Activated naive CD8-positive, alpha-beta T cell treated with anti-CD3 and anti-CD28 coated beads for 36 hours (primary cell): ENCODE data around the gene PTPRD. TPM values are rescaled to one million over a fixed set of nuclear protein-coding genes. Genes with fewer than 3 reads are reported as not detected.
"Not testable (repeated sequence)": the region's sequence is repeated elsewhere in the genome, so short reads cannot be mapped to it uniquely, and the experiment has no call there.

Experiments used
- DNase-seq: peaks from one replicate; pipeline ENCODE4 v3.0.0; 2021
- H3K27ac Mint-ChIP-seq: one replicate; pipeline ENCODE4 v1.8.0; 2022; ENCODE audit warnings: mild to moderate bottlenecking, moderate library complexity, mixed read lengths
- H3K27me3 Mint-ChIP-seq: one replicate; pipeline ENCODE4 v1.8.0; 2022; ENCODE audit warnings: mild to moderate bottlenecking, mixed read lengths
- H3K36me3 Mint-ChIP-seq: one replicate; pipeline ENCODE4 v1.8.0; 2021; ENCODE audit warnings: mild to moderate bottlenecking, mixed read lengths
- H3K4me1 Mint-ChIP-seq: one replicate; pipeline ENCODE4 v1.8.0; 2021; ENCODE audit warnings: mixed read lengths
- H3K4me3 Mint-ChIP-seq: one replicate; pipeline ENCODE4 v1.8.0; 2022; ENCODE audit warnings: mild to moderate bottlenecking, moderate library complexity, mixed read lengths
- H3K9me3 Mint-ChIP-seq: one replicate; pipeline ENCODE4 v1.8.0; 2022; ENCODE audit warnings: mixed read lengths
- total RNA-seq, 2 experiments: library from RNA; stranded (reverse); gene quantifications; one replicate each; pipeline ENCODE4 v1.2.3, GENCODE V29; 2021

The PTPRD gene
- total RNA-seq, 2 experiments from 2014 or later: 0.16 to 0.18 TPM

DNA sequence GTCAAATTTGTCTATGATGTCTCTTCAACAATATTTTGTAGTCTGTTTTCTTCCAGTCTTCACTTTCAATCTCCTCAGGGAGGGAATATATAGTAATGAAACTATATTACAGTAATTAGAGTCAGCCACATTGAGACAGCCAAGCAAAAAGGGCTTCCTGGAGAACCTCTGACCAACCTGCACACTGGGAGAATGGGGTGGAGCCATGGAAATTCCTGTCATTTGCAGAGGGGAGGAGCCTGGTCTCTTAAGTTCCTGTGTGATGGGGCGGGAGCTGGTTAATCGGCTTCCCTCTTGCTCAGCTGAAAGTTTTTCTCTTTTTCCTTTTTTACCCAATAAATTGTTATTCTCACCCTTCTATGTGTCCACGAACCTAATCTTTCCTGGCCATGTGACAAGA is 1220.0 kb downstream of the PTPRD start:
- Mint-ChIP-seq H3K4me1 (no peaks in the 10 kb centered on the region), H3K36me3 (no peaks in the 10 kb centered on the region), H3K9me3 (no peaks in the 10 kb centered on the region), H3K27me3 (no peaks in the 10 kb centered on the region), H3K27ac (no peak overlapping the region), H3K4me3 (no peak overlapping the region)
- DNase-seq: no peak

DNA sequence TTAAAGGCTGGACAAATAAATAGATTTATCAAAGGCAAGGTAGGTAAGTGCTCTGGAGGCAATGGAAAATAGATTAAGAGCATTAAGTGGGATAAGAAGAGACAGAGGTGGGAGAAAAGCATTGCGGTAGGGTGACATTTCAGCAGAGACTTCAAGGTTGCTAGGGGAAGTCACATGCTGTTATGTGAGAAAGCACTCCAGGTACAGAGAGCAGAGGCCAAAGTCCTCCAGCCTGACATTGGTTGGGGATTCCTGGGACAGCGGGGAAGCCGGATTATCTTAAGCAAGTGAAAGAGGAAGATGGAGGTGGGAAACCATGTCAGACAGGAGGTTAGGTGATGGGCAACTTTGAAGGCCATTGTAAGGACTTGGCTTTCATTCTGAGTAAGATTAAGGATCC is 1222.9 kb downstream of the PTPRD start:
- no peak for DNase-seq
- no peaks in the 10 kb centered on the region for H3K9me3 Mint-ChIP-seq
- H3K4me1 Mint-ChIP-seq: no peaks in the 10 kb centered on the region
- H3K36me3 Mint-ChIP-seq: no peaks in the 10 kb centered on the region
- H3K27me3 Mint-ChIP-seq: no peaks in the 10 kb centered on the region
- no peak overlapping the region for H3K4me3 Mint-ChIP-seq
- H3K27ac Mint-ChIP-seq: no peak overlapping the region

DNA sequence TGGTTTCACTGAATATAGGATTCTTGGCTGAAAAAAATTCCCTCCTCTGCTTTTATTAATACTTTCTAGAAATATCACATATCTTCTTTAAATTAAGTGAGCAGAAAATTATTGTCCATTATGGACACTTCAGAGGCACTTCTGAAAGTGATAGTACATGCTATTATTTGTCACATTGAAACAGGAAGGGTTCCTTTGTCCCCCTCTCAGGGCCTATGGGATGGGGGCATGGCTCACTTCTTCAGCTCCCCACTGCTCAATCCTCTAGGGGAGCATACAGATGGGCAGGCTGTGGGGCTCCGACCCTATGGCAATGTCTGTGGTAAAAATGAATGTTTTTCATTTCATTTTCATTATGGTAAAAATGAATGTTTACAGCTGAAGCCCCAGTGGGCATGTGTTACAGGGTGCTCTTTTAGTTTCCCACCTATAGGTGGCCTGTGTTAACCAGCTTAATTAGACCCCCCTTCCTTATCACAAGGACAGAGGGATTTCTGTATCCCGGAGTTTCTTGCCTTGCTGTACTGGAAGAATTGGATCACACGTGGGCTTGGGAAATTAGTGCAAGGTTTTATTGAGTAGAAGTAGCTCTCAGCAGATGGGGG is 1225.2 kb downstream of the PTPRD start:
- Mint-ChIP-seq H3K27me3 (no peaks in the 10 kb centered on the region), H3K9me3 (peaks cover 1% of the 10 kb centered on the region), H3K4me3 (no peak overlapping the region), H3K4me1 (no peaks in the 10 kb centered on the region), H3K27ac (no peak overlapping the region), H3K36me3 (no peaks in the 10 kb centered on the region)
- DNase-seq: no peak

DNA sequence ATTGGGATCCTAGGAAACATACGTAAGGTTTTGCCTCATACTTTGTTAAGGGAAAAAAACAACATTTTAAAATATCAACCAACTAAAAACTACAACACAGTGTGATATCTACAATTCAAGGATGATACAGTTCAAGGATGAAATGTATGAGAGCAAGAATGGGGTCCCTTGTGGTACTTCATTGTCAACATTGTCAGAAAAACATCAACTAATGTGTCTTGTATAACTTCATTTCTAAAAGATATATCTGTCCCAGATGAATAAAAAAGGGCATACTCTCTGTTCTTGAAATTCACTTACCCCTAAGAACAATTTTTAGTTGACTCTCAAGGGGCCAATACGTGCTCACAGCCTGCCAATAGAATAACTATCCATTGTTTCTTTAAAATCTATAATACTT is 1250.5 kb downstream of the PTPRD start:
- no peak overlapping the region for H3K4me3 Mint-ChIP-seq
- H3K27ac Mint-ChIP-seq: no peak overlapping the region
- DNase-seq: no peak
- H3K27me3 Mint-ChIP-seq: no peaks in the 10 kb centered on the region
- no peaks in the 10 kb centered on the region for H3K9me3 Mint-ChIP-seq
- H3K36me3 Mint-ChIP-seq: no peaks in the 10 kb centered on the region
- H3K4me1 Mint-ChIP-seq: no peaks in the 10 kb centered on the region

DNA sequence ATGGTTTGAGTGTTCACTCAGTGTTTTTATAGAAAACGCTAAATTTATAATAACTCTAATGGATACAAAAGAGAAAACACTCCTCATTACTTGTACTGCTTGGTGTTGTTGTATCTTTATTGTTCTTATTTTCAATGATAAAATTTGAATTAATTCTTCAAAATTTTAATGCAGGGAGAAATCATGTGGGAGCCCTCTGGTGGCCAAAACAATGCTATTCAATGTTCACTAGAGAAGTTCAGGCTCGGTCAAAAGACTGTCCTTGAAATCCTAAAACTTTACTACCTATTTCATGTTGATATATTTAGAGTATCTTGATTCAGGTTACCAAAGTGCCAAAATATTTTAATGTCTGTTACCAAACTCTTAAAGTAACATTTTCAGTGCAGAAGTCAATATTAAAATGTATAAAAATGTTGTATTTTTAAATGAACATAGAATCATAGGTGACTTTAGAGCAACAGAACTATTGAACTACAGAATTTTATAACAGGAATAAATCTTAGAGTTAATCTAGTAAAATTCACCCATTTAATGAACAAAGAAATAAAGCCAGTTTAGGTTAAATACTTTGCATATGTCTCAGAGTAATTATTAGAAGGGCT is 1259.8 kb downstream of the PTPRD start:
- no peak for DNase-seq
- Mint-ChIP-seq H3K27ac (no peak overlapping the region), H3K36me3 (no peaks in the 10 kb centered on the region), H3K4me1 (no peaks in the 10 kb centered on the region), H3K4me3 (no peak overlapping the region), H3K9me3 (no peaks in the 10 kb centered on the region), H3K27me3 (no peaks in the 10 kb centered on the region)

DNA sequence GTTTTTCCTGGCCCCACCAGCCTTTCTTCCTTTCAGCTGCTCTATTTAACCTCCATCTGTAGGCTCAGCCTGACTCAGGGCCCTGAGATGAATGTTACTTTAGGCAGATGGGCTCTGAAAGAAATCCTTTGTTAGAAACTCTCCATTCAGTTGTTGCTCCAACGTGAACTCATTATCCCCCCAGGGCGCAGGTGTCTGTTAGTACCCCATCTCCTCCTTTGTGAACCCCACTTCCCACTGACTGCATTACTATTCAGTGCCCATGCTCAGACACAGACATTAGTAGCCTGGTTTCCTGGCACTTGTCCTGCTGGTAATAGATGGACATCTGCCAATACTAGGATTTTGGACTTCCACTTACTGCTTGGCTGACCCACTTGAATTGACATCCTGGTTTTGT is 1271.6 kb downstream of the PTPRD start:
- DNase-seq: no peak
- H3K4me1 Mint-ChIP-seq: no peaks in the 10 kb centered on the region
- H3K4me3 Mint-ChIP-seq: no peak overlapping the region
- H3K36me3 Mint-ChIP-seq: no peaks in the 10 kb centered on the region
- H3K27me3 Mint-ChIP-seq: no peaks in the 10 kb centered on the region
- H3K27ac Mint-ChIP-seq: no peak overlapping the region
- peaks cover 3% of the 10 kb centered on the region for H3K9me3 Mint-ChIP-seq

DNA sequence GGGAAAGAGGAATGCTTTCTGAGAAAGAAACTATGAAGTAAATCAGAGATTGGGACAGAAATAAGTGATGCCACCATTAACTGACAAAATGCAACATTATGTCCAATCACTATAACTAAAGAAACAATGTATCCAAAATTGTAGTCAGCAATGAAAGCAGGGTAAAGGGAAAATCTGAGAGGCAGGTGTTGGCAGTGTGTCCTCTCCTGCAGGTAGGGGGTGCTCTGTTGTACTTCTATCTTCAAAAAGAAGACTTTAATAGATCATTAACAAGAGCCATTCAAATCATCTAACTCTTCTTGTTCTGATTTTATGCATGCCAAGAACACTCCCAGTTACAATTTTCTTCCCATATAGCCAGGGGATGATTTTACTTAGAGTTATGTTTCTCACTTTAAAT is 1275.7 kb downstream of the PTPRD start:
- H3K4me3 Mint-ChIP-seq: no peak overlapping the region
- no peaks in the 10 kb centered on the region for H3K36me3 Mint-ChIP-seq
- H3K27me3 Mint-ChIP-seq: no peaks in the 10 kb centered on the region
- no peak overlapping the region for H3K27ac Mint-ChIP-seq
- DNase-seq: no peak
- no peaks in the 10 kb centered on the region for H3K4me1 Mint-ChIP-seq
- H3K9me3 Mint-ChIP-seq: peaks cover 2% of the 10 kb centered on the region

DNA sequence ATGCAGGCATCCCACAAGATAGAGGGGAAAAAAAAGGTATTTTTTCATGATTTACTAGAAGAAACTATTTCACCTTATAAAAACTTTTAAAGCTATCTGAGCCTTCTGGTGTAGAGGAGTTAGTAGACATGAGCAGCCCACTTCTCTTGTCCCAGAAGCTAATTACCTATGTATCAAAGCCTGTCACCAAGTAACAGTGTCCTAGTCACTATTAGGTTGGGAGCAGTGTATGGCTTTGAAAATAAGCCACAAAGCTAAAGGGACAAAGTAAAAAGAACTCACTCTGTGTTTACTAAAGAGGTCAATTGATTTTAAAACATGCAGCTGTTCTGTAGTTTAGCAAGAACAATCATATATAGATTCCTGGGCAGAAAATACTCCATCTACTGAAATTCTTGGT is 1286.1 kb downstream of the PTPRD start:
- Mint-ChIP-seq H3K4me1 (no peaks in the 10 kb centered on the region), H3K27me3 (no peaks in the 10 kb centered on the region), H3K4me3 (no peak overlapping the region), H3K9me3 (peaks cover 5% of the 10 kb centered on the region), H3K36me3 (no peaks in the 10 kb centered on the region), H3K27ac (no peak overlapping the region)
- no peak for DNase-seq

DNA sequence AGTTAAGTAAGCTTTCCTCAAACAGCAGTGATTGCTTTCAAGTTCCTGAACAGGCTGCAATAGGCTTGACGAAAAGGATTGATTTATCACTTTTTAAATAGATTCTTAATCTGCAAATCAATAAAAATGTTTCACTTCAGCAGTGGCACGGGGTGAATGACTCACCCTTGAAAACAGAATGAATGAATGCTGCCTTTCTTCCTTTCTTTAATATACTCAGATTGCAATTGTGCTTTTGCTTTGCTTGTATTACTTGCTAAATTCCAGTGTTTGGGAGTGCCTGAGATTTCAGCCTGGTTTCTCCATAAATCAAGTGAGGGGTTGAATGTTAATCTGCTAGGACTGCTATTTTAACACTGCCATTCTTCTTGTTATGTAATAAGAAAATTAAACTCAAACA is 1293.8 kb downstream of the PTPRD start:
- Mint-ChIP-seq H3K4me1 (no peaks in the 10 kb centered on the region), H3K27me3 (no peaks in the 10 kb centered on the region), H3K4me3 (no peak overlapping the region), H3K27ac (no peak overlapping the region), H3K9me3 (peaks cover 3% of the 10 kb centered on the region), H3K36me3 (no peaks in the 10 kb centered on the region)
- DNase-seq: no peak

DNA sequence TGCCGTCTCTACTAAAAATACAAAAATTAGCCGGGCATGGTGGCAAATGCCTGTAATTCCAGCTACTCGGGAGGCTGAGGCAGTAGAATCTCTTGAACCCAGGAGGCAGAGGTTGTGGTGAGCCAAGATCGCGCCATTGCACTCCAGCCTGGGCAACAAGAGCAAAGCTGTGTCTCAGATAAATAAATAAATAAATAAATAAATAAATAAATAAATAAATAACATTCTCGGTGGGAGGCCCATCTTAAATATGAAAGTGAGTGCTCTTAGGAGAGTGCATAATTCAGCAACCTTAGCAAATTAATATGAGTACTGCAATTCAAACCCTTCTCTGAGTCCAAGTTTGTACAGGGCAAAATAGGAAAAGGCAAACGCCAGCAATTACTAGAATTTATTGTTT is 1302.1 kb downstream of the PTPRD start:
- H3K36me3 Mint-ChIP-seq, H3K27ac Mint-ChIP-seq, H3K4me1 Mint-ChIP-seq, H3K4me3 Mint-ChIP-seq, H3K27me3 Mint-ChIP-seq, H3K9me3 Mint-ChIP-seq, DNase-seq: not testable (repeated sequence)

DNA sequence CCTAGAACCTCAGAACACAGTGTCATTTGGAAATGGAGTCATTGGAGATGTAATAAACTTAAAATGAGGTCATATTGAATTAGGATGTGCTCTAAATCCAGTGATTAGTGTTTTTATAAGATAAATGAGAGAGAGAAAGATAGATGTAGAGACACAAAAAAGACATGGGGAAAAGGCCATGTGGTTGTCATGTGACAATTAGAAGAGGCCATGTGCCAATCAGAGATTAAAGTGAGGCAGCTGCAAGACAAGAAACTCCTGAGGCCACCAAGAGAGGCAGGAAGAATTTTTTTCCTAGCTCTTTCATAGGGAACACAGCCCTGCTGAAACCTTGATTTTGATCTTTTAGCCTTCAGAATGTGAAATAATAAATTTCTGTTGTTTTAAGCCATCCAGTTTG is 1307.2 kb downstream of the PTPRD start:
- H3K4me1 Mint-ChIP-seq: no peaks in the 10 kb centered on the region
- H3K27ac Mint-ChIP-seq: no peak overlapping the region
- no peaks in the 10 kb centered on the region for H3K9me3 Mint-ChIP-seq
- H3K27me3 Mint-ChIP-seq: no peaks in the 10 kb centered on the region
- H3K36me3 Mint-ChIP-seq: no peaks in the 10 kb centered on the region
- no peak overlapping the region for H3K4me3 Mint-ChIP-seq
- DNase-seq: no peak

DNA sequence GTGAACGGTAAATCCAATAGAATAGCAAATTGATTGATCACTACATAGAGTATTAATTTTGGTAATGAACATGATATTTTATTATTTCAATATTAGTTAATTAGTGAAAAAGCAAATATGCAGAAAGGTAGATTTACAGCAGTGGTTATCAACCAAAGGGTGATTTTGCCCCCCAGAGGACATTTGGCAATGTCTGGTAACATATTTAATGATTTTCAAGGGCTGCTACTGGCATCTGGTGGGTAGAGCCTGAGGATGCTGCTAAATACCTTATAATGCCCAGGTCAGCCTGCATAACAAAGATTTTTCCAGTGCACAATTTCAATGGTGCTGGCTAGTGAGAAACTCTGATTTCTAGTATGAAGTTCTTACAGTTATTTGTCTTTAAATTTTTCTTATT is 1313.7 kb downstream of the PTPRD start:
- H3K27ac Mint-ChIP-seq: no peak overlapping the region
- no peaks in the 10 kb centered on the region for H3K27me3 Mint-ChIP-seq
- no peaks in the 10 kb centered on the region for H3K36me3 Mint-ChIP-seq
- DNase-seq: no peak
- H3K4me3 Mint-ChIP-seq: no peak overlapping the region
- H3K9me3 Mint-ChIP-seq: no peaks in the 10 kb centered on the region
- H3K4me1 Mint-ChIP-seq: no peaks in the 10 kb centered on the region

DNA sequence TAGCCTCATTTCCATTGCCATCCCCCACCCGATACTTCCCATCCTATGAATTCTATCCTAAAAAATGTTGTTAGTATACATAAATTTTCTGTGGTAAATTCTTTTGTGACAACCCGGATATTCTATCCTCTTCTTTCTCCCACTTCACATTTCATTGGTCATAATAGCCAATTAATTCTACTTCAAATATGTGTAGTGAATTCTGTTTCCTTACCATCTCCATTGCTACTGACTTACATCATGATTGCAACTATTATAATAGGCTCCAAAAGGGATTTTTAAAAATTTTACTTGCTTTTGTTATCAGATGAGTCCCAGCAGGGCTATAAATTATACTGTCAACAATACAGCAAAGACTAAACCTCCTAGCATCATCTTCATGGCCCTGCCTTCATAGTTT is 1326.8 kb downstream of the PTPRD start:
- no peak overlapping the region for H3K27ac Mint-ChIP-seq
- H3K27me3 Mint-ChIP-seq: no peaks in the 10 kb centered on the region
- no peaks in the 10 kb centered on the region for H3K36me3 Mint-ChIP-seq
- H3K9me3 Mint-ChIP-seq: peaks cover 4% of the 10 kb centered on the region
- no peak for DNase-seq
- no peak overlapping the region for H3K4me3 Mint-ChIP-seq
- H3K4me1 Mint-ChIP-seq: no peaks in the 10 kb centered on the region

DNA sequence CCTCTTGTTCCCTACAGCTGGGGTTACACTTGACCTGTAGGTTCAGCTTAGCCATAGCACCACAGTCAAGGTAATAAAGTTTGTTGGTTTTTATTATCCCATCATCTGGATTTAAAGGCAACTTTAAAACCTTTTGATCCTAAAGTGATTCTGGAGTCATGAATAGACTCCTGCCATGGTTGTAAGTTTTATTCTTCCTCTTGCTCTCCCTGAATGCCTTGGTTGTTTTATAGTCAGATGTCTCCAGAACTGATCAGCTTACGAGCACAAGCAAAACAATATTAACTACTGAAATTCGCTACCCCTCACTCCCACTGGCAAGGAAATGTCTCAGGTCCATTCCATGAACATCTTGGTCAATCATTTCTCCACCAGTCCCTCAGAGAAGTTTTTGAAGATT is 1328.6 kb downstream of the PTPRD start:
- H3K36me3 Mint-ChIP-seq: no peaks in the 10 kb centered on the region
- H3K9me3 Mint-ChIP-seq: peaks cover 4% of the 10 kb centered on the region
- no peak for DNase-seq
- no peak overlapping the region for H3K27ac Mint-ChIP-seq
- no peaks in the 10 kb centered on the region for H3K27me3 Mint-ChIP-seq
- no peaks in the 10 kb centered on the region for H3K4me1 Mint-ChIP-seq
- no peak overlapping the region for H3K4me3 Mint-ChIP-seq

DNA sequence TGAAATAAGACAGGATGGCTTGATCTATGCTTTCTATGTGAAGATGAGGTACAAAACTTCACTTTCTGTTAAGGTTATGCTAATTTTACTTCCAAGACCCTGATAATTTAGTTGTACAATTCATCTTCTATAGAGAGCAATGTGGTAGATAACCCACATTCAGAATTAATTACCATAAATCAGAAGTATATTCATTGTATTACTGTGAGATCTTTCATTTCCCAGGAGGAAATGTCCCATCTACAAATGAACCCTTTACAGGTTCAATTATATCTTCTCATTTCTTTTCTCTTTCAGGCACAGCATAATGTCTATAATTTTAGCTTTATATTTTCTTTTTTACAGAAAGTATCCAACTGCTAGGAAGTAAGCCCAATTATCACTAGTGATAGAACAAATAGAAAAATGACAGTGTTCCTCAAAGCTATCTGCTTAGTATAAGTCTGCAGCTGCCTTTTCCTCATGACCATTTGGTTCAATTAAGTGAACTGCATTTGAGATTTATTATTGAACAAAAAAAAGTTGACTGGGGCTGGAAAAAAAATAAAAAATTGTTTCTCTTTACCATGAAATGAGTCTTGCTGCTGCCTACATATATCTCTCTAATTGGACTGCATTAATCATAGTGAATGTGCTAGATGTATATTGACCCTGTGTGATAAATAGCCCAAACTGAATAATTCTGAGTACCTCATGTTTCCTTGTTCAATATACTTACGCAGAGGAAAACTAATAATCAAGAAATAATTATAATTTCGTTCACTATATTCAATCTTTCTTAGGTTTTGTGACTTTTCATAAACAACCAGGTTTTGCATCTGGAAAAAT is 1329.4 kb downstream of the PTPRD start:
- Mint-ChIP-seq H3K4me3 (no peak overlapping the region), H3K4me1 (no peaks in the 10 kb centered on the region), H3K36me3 (no peaks in the 10 kb centered on the region), H3K27me3 (no peaks in the 10 kb centered on the region), H3K27ac (no peak overlapping the region), H3K9me3 (peaks cover 4% of the 10 kb centered on the region)
- DNase-seq: no peak

DNA sequence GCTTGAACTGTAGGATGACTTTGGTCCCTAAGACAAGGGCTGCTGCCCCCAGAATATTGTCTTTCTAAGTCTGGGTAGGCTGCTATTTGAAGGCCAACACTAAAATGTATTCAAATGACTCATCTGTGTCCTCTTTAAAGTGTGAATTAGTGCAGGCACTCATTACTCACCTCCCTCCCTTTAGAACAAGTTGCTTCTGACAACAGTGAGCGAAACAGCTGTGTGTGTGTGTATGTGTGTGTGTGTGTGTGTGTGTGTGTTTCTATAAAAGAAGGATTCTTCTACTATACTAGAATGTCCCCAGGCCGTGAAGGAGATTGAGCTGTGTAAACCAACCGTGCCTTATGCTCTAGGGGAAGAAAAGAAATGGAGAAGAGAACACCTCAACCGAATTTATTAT is 1337.2 kb downstream of the PTPRD start:
- H3K9me3 Mint-ChIP-seq: no peaks in the 10 kb centered on the region
- H3K4me1 Mint-ChIP-seq: no peaks in the 10 kb centered on the region
- no peaks in the 10 kb centered on the region for H3K27me3 Mint-ChIP-seq
- H3K4me3 Mint-ChIP-seq: no peak overlapping the region
- no peaks in the 10 kb centered on the region for H3K36me3 Mint-ChIP-seq
- no peak overlapping the region for H3K27ac Mint-ChIP-seq
- DNase-seq: no peak
